NCI-H2171 treated with DMSO at 0.1 percent for 48 hours (cell line): ENCODE data around the gene TNFRSF19.
"Not testable (repeated sequence)": the region's sequence is repeated elsewhere in the genome, so short reads cannot be mapped to it uniquely, and the experiment has no call there.

Experiments used
- DNase-seq: peaks from one replicate; lab custom pipeline; 2025; lab: John Stamatoyannopoulos, UW

TNFRSF19 gene, protein sequence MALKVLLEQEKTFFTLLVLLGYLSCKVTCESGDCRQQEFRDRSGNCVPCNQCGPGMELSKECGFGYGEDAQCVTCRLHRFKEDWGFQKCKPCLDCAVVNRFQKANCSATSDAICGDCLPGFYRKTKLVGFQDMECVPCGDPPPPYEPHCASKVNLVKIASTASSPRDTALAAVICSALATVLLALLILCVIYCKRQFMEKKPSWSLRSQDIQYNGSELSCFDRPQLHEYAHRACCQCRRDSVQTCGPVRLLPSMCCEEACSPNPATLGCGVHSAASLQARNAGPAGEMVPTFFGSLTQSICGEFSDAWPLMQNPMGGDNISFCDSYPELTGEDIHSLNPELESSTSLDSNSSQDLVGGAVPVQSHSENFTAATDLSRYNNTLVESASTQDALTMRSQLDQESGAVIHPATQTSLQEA

GRCh38 chr13:23570099-23570920 is at the start of gene TNFRSF19:
TSS of gene TNFRSF19 (plus strand) at chr13:23570412. CDS start at chr13:23590184, 19,772 bp downstream.
- DNase-seq = peak; percentile 21

- DNase-seq = not testable (repeated sequence)
Measured at GRCh38 chr13:23529926-23530325, 40.3 kb upstream of the TNFRSF19 start.

- DNase-seq = no peak
Measured at GRCh38 chr13:23531446-23531845, 38.8 kb upstream of the TNFRSF19 start.

- no peak for DNase-seq
Measured at GRCh38 chr13:23534090-23534489, 36.1 kb upstream of the TNFRSF19 start.

GRCh38 chr13:23541221-23541824 is 28.9 kb upstream of the TNFRSF19 start:
- no peak for DNase-seq

GRCh38 chr13:23544668-23545067 is 25.5 kb upstream of the TNFRSF19 start:
- DNase-seq = no peak

DNA sequence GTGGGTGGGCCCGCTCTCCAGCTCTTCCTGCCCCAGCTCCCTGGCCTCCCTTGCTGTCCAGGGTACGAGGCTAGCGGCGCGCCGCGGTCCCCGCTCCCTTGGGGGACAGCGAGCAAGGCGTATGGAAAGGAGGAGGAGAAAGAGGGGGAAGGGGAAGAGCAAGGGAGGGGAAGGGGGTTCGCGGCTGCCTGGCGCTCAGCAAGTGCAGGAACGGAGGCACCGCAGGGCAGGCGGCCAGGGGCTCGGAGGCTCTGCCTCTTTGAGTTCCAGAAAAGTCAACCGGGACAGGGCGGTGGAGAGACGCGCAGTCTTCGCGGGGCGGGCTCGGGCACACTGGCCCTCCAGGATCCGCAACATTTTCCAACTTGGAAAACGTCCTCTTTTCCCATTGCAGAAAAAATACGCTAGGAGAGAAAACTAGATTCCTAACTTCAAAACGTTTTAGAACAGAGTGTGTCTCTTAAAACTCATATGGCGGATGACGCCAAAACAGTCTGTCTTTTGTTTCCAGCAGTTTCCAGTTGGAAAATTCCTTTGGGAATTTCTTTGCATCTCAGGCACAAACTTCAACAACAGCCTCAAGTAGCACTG is 23.1 kb upstream of the TNFRSF19 start:
- DNase-seq = no peak

DNA sequence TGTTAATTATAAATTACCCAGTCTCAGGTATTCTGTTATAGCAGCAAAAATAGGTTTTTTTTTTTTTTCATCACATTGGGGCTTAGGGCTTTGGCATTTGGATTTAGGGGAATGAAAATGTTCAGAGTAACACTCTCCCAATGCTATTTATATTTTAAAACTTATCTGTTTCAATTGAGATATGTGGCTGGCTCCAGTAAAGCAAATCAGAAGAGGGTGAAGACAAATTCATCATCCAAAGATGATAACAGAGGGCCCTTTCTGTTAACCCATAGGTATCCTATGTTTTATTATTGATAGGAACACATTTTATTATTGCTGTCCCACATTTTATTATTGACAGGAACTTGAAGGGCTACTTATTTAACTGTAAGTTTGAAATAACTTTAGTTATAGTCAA is 20.5 kb upstream of the TNFRSF19 start:
- DNase-seq = no peak

DNA sequence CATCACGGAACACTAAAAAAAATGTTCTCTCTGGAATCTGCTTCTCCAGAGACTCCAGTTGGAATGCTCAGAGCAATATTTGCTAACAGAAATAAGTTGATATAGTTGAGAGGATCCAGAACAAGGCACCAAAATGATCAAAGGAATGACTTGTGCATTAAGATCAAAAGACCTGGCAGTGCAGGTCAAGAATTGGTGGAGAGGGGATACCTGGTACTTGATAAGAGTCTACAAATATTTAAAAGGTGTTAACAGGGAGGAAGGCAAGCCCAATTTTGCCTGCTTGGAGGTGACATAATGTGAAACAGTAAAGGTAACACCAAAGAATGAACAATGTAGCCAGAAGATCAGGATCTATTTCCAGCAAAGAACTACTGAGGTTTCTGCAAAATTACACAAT is 20.0 kb upstream of the TNFRSF19 start:
- DNase-seq = no peak

DNA sequence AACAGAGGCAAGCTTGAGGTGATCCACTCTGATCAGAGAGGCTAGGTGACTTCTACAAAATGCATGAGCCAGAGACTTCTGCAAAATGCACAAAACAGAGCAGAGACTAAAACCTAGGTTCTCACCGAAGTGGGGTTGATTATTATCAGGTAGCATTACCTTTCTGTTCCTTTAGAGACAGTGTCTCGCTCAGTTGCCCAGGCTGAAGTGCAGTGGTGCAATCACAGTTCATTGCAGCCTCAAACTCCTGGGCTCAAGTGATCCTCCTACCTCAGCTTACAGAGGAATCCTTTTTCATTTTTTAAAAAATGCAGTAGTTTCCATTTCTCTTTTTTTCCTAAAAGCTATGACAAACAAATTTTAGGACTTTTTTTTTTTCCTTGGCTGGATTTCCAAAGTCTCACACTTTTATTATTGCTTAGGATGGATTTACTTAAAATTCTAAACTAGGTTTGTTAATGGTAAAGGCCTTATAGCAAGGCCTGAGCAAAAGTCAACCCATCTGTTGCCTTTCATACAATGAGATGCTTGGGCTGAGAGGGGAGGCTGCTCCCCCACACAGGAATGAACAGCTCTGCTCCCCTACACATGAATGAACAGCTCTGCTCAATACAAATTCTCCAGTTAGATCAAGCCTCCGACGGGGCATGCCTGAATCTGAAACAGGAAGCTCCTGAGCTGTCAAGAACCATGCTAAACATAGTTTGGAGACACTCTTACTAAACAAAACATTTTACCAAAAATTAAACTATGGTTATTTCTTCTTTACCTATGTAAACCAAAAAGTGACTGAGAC is 18.8 kb upstream of the TNFRSF19 start:
- peak; percentile 2 for DNase-seq

DNA sequence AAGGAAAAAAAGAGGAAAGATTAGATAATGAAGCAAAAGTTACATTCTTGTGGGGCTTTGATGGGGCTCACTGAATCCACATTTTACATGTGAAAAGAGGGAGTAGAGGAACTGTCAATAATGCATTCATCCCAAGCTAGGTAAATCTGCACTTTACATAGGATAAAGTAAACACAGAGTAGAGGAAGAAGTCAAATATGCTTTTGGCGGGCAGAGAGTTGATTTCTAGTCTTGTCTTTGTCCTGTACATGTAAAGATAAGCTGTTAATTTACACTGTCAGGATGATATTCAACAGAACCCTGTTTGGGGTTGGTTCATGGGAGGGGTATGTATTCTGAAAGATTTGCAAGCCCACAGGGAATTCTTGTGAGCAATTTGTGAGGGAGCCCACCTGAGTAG is 18.0 kb upstream of the TNFRSF19 start:
- DNase-seq = no peak

DNA sequence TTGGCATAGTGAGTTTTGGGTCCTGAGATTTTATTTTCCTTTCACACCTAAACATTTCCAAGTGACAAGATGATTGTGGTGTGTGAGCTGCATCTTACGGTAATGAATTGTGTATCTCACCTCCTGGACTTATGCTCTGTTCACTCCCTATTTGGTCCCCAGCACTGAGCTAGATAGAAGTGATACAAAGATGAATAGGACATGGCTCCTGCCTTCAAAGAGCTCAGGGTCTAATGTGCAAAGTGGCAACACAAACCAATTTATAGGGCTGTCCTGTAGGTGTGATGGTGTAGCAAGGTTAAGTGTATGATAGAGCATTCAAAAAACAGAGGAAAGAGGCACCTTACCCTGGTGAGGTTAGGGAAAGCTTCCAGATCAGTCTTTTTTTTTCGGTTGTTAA is 17.6 kb upstream of the TNFRSF19 start:
- DNase-seq = no peak

GRCh38 chr13:23554000-23554399 is 16.2 kb upstream of the TNFRSF19 start:
- no peak for DNase-seq

DNA sequence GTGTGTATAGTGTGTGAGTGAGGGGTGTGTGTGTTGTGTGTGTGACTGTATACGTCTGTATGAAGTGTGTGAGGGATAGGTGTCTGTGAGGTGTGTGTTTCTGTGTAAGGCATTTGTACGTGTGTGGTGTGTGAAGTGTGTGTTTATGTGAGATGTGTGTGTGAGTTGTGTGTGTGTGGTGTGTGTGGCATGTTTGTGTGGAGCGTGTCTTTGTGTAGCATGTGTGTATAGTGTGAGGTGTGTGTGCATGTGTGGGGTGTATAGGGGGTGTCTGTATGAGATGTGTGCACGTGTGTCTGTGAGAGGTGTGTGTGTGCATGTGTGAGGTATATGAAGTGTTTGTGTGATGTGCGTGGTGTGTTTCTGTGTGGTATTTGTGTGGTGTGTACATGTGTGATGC is 13.2 kb upstream of the TNFRSF19 start:
- DNase-seq = no peak

DNA sequence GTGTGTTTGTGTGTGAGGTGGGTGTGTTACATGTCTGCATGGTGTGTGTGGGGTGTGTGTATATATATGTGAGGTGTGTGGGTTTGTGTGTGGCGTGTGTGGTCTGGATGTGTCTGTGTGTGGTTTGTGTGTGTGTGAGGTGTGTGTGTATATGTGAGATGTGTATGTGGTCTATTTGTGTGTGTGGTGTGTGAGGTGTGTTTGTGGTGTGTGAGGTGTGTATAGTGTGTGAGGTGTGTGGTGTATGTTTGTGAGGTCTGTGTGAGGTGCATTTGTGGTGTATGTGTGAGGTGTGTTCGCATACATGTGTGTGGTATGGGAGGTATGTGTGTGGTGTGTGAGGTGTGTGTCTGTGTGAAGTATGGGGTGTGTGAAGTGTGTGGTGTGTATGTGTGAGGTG is 12.5 kb upstream of the TNFRSF19 start:
- DNase-seq = no peak

DNA sequence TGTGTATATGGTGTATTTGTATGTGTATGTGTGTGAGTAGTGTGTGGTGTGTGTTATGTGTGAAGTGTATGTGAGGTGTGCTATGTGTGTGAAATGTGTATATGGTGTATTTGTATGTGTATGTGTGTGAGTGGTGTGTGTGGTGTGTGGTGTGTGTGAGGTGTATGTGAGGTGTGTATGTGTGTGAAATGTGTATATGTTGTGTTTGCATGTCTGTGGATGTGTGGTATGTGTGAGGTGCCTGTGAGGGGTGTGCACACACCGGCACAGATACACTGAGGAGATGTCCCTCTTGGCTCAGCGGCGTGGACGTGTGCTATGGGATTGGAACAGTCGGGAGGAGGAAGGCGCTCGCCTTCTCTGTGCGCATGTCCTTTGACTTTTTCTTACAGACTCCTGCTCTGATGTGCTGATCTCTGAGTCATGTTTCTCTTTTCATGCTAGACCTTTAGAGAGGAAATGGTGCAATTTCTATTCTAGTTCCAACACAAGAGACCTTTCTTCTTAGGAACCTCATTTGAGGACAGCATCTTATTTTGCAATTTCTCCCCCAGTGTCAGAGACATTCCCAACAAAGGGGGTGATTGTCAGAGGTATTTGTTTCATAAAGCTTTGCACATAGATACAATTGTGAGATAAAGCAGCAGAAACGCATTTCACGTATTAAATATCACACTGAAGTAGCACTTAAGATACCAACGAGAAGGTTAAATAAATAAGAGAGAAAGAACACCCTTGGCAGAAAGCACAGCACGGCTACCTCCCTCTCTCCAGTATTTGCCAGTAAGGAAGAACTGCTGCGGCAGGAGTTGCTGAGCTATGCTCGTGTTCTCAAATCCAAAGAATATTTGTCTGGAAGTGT is 11.3 kb upstream of the TNFRSF19 start:
- peak; percentile 38 for DNase-seq

DNA sequence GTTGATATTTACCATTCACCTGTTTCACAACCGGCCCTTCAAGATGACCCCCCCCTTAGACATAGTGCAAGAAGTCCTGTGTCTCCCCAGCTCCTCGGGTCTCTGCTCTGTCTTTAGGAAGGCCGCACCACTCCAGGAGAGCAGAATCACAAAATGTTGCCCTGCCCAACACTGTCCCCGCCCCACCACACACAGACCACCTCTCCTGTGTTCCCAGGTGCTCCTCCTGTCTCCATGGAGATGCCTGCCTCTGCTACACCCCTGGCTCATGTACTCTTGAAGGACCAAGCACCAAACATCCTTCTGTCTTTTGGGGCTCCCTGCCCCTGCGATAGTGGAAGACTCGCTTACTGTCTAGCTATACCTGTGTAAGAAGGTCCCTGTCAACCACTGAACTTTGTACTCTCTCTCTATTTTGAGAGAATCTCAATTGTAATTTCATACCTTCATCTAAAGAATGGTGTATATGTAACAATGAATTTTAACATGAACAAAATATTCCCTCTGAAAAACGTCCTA is 9.6 kb upstream of the TNFRSF19 start:
- DNase-seq = no peak

- no peak for DNase-seq
Measured at GRCh38 chr13:23561261-23561660, 9.0 kb upstream of the TNFRSF19 start.

DNA sequence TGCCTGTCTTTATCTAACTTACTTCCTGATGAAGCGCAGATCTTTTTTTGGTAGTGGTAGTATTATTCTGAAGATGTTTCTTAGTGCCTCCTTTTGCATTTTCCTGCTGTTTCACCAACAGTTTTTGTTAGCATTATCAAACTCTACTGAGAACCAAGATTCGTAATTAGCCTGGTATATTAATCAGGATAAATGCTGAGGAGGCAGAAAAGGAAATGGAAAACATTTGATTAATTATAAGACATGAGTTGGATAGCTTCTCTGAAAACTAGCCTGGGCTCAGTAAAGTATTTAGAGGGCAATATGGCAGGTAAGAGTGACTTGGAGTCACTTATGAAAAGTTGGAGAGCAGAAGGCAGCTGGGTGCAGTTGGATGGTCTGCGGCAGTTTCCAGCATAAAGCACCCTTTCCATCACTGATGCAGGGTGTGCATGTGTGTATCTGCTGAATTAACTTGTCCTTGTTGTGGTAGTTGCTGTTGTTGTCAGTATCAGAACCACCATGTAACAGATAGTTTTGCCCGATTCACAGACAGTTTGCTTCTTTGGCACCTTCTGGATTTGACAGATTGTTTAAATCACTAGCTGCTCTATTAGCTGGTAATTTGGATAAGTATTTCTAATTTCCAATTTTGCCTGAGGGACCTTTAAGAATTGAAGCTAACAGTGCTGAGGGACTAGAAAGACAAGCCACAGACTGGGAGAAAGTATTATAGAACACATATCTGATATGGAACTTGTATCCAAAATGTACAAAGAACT is 6.9 kb upstream of the TNFRSF19 start:
- DNase-seq = no peak
